Bronchial epithelial cell (primary cell): ENCODE results near the gene CCDC188. TPM values are rescaled to one million over a fixed set of nuclear protein-coding genes. Genes with fewer than 3 reads are reported as not detected.
A peak's percentile ranks its signal among the peaks of the same experiment; 100 is the strongest.

Source experiments
- DNase-seq: peaks from one replicate; pipeline ENCODE4 v3.0.0-alpha.2; 2010; ENCODE audit warnings: low read depth
- FAIRE-seq: peaks from 2 replicates; lab custom pipeline; 2011; peaks lifted over from hg19 to GRCh38; lab: Jason Lieb, UNC
- H3K27me3 ChIP-seq: 2 replicates; pipeline ENCODE4 v1.5.1; 2011; ENCODE audit warnings: low read length; ENCODE audit not compliant: control insufficient read depth, insufficient read depth
- H3K36me3 ChIP-seq: 2 replicates; pipeline ENCODE4 v1.5.1; 2011; ENCODE audit warnings: low read length; ENCODE audit not compliant: control insufficient read depth, insufficient read depth
- H3K4me3 ChIP-seq: 2 replicates; pipeline ENCODE4 v1.5.1; 2011; ENCODE audit warnings: mild to moderate bottlenecking, low read depth, low read length, control low read depth
- total RNA-seq: library from RNA; depleted of rRNA; stranded (reverse); fragments of >200 nt; gene quantifications from 2 replicates; pipeline ENCODE4 v1.2.1, GENCODE V29; 2014
- TF ChIP-seq, protein P1 (sequence below): IDR thresholded peaks from 2 replicates; pipeline ENCODE4 v1.5.1; 2011; ENCODE audit warnings: mild to moderate bottlenecking, moderate library complexity, low read length, control low read depth, inconsistent platforms; ENCODE audit not compliant: insufficient read depth, severe bottlenecking

Gene CCDC188
- total RNA-seq, 1 donor from 2014 or later = not detected

- H3K4me3 ChIP-seq = no peak overlapping the region
- TF ChIP-seq, protein P1, sequence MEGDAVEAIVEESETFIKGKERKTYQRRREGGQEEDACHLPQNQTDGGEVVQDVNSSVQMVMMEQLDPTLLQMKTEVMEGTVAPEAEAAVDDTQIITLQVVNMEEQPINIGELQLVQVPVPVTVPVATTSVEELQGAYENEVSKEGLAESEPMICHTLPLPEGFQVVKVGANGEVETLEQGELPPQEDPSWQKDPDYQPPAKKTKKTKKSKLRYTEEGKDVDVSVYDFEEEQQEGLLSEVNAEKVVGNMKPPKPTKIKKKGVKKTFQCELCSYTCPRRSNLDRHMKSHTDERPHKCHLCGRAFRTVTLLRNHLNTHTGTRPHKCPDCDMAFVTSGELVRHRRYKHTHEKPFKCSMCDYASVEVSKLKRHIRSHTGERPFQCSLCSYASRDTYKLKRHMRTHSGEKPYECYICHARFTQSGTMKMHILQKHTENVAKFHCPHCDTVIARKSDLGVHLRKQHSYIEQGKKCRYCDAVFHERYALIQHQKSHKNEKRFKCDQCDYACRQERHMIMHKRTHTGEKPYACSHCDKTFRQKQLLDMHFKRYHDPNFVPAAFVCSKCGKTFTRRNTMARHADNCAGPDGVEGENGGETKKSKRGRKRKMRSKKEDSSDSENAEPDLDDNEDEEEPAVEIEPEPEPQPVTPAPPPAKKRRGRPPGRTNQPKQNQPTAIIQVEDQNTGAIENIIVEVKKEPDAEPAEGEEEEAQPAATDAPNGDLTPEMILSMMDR = peak; percentile 2
- DNase-seq (no peak), FAIRE-seq (peak; percentile 32)
- no peaks in the 10 kb centered on the region for H3K36me3 ChIP-seq
- H3K27me3 ChIP-seq = peaks cover 2% of the 10 kb centered on the region
Measured at GRCh38 chr22:20186183-20186870, 35.5 kb upstream of the CCDC188 start.

DNA sequence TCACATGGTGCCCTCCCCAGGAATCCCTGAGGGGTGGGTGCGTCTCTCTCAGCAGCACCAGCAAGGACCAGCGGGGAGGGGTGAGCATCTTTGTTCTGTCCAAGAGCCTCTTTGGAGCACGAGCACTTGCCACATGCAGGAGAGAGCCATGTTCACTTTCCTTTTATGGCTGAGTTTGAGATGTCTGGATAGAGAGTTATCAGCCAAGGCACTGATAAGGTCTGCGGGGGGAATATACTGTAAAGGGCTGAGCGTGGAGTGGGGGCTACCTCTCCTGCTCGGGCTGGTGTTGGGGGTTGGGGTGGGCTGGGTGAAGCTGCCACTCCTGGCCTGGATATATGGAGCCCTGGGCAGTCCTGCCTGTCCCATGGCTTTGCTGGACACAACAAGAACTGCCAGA lies 34.9 kb upstream of the CCDC188 start:
- TF ChIP-seq, protein P1 = no peak
- Histone ChIP-seq H3K4me3 (no peak overlapping the region), H3K27me3 (peaks cover 2% of the 10 kb centered on the region), H3K36me3 (no peaks in the 10 kb centered on the region)
- no peak for FAIRE-seq
- no peak for DNase-seq

DNA sequence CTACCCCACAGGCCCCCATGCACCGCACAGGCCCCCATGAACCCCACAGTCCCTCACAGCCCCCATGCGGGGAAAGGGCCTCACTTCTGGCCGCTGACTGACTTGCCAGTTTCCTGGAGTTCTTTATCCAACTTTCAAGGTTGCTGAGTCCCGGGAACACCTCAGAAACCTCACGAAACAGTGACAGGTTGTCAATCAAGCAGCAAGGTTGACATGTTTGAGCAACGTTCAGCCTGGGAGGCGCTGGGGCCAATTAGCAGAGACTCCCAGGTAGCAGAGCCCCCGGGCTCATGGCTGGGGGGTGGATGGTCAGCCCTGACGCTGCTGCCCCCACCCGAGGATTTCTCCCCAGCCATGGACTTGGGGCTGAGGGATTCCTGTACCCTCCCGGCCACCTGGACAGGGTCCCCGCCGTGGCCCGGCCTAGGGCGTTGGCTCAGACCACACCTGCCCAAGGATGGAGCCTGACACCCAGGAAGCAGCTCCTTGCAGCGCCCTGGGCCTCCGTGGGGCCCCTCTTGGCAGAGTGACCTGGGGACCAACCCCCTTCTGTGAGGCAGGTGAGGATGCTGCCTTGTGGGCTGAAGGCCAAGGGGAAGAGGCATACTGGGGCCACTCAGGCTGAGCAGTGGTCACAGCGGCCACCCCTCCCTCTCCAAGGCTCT lies 33.8 kb upstream of the CCDC188 start:
- DNase-seq = no peak
- Histone ChIP-seq H3K27me3 (peaks cover 2% of the 10 kb centered on the region), H3K36me3 (no peaks in the 10 kb centered on the region), H3K4me3 (no peak overlapping the region)
- TF ChIP-seq, protein P1 = no peak
- FAIRE-seq = no peak

- H3K4me3 ChIP-seq = no peak overlapping the region
- TF ChIP-seq, protein P1 = no peak
- no peak for FAIRE-seq
Measured at GRCh38 chr22:20183823-20184222, 33.0 kb upstream of the CCDC188 start.

DNA sequence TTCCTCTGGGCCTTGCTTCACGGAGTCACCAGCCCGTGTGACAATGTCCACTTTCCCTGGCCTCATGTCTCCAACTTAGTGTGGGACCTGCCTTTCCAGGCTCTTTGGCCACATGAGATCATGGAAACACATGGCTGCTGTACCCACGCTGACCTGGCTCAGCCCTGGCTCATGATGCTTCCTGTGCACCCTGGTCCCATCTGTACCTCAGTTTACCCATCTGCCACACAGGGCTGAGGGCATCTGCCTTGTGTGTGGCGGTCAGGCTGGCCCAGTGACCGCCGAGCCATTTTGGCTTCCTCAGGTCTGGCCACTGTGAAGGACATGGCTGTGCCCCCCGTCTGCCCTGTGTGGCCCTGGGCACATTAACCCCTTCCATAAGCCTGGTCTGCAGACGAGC lies 32.2 kb upstream of the CCDC188 start:
- H3K27me3 ChIP-seq = peaks cover 2% of the 10 kb centered on the region
- H3K4me3 ChIP-seq = no peak overlapping the region
- TF ChIP-seq, protein P1 = no peak
- FAIRE-seq (no peak), DNase-seq (no peak)
- no peaks in the 10 kb centered on the region for H3K36me3 ChIP-seq

More at GRCh38 chr22:20183823-20184222, 33.0 kb upstream of the CCDC188 start:
- no peaks in the 10 kb centered on the region for H3K36me3 ChIP-seq
- peaks cover 2% of the 10 kb centered on the region for H3K27me3 ChIP-seq
- no peak for DNase-seq

DNA sequence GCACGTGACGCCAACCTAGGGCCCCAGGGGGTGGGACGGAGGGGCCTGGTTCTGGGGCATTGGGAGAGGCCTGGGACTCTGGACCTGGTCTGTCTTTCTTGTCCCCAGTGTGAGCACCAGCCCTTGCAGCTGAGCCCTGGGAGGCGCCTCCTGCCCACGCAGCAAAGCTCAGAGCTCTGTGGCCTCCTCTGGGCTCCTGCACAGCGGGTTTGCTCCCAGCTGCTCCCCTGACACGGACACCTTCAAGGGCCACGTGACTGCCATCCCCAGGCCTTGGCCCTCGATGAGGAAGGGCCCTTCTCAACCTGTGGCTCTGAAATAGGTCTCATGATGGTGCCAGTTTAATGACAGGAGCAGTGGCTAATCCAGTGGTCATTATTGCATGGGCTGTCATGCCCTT lies 31.5 kb upstream of the CCDC188 start:
- TF ChIP-seq, protein P1 = no peak
- no peaks in the 10 kb centered on the region for H3K36me3 ChIP-seq
- peaks cover 2% of the 10 kb centered on the region for H3K27me3 ChIP-seq
- DNase-seq (no peak), FAIRE-seq (no peak)
- H3K4me3 ChIP-seq = no peak overlapping the region
